B cell (primary cell): ENCODE results near the gene ASMT. TPM values are rescaled to one million over a fixed set of nuclear protein-coding genes. Genes with fewer than 3 reads are reported as not detected.
"Not testable (repeated sequence)": the region's sequence is repeated elsewhere in the genome, so short reads cannot be mapped to it uniquely, and the experiment has no call there.

Source experiments
- ATAC-seq: fragments of 200-7000 bp; cut with Tn5 transposase; one replicate; pipeline ENCODE4 v1.10.0; 2021; ENCODE audit warnings: low read depth, mild to moderate bottlenecking, moderate number of reproducible peaks, moderate library complexity
- CTCF ChIA-PET: fragments of 350-600 bp; sonication (Branson Sonifier 250); formaldehyde crosslinking; loops from one replicate; lab custom pipeline; 2021; ENCODE audit warnings: antibody characterized with exemption, inconsistent platforms; lab: Charles Lee
- POLR2A ChIA-PET: fragments of 350-600 bp; sonication (Branson Sonifier 250); formaldehyde crosslinking; loops from one replicate; lab custom pipeline; 2021; ENCODE audit warnings: antibody characterized with exemption; lab: Charles Lee
- DNase-seq: peaks from one replicate; pipeline ENCODE4 v3.0.0; 2013
- H2AFZ ChIP-seq: 2 replicates; pipeline ENCODE4 v1.6.1; 2012; ENCODE audit warnings: mild to moderate bottlenecking, low read depth, low read length; ENCODE audit not compliant: insufficient read depth, poor library complexity, severe bottlenecking
- H3K27ac ChIP-seq, 2 donors: 1 replicate in 1 of 2; 2 replicates in 1 of 2; pipeline ENCODE4 v1.5.1; 2012 to 2013; ENCODE audit warnings: low read length in 2 of 2, mild to moderate bottlenecking in 2 of 2, moderate library complexity in 1 of 2
- H3K27me3 ChIP-seq, 4 experiments: fragments of 200-600 bp in 1 of 4; sonication (generic) in 1 of 4; replicated peaks in 1 of 4; 1 replicate in 2 of 4; 2 replicates in 2 of 4; pipeline versions ENCODE4 v1.6.1 to v1.7.0; 2013 to 2016; ENCODE audit warnings: low read length in 3 of 4, mild to moderate bottlenecking in 2 of 4, mixed read lengths in 1 of 4, moderate library complexity in 1 of 4; ENCODE audit not compliant: insufficient read depth in 4 of 4, control insufficient read depth in 3 of 4; ENCODE audit errors: control extremely low read depth in 1 of 4
- H3K36me3 ChIP-seq, 2 experiments: replicated peaks in 1 of 2; 1 replicate in 1 of 2; 2 replicates in 1 of 2; pipeline versions ENCODE4 v1.6.1 to v1.7.1; 2013; ENCODE audit warnings: low read length in 1 of 2; ENCODE audit not compliant: insufficient read depth in 2 of 2, control insufficient read depth in 1 of 2; ENCODE audit errors: control extremely low read depth in 1 of 2, extremely low read depth in 1 of 2
- H3K4me1 ChIP-seq, 2 donors: fragments of 200-600 bp in 1 of 2; sonication (generic) in 1 of 2; 1 replicate in 1 of 2; 2 replicates in 1 of 2; pipeline versions ENCODE4 v1.5.1 to v1.6.1; 2013 to 2017; ENCODE audit warnings: low read length in 2 of 2; ENCODE audit not compliant: control insufficient read depth in 2 of 2, insufficient read depth in 2 of 2
- H3K4me2 ChIP-seq: replicated peaks from 2 replicates; pipeline ENCODE3; 2012; ENCODE audit warnings: mild to moderate bottlenecking, low read depth, low read length; ENCODE audit not compliant: poor library complexity, severe bottlenecking
- H3K4me3 ChIP-seq, 5 experiments: fragments of 200-600 bp in 1 of 5; sonication (generic) in 1 of 5; 1 replicate in 3 of 5; 2 replicates in 2 of 5; pipeline versions ENCODE4 v1.5.1 to v1.7.0; 2011 to 2016; ENCODE audit warnings: low read length in 4 of 5, mild to moderate bottlenecking in 4 of 5, low read depth in 2 of 5, control low read depth in 1 of 5, moderate library complexity in 1 of 5; ENCODE audit not compliant: insufficient read depth in 1 of 5; ENCODE audit errors: control extremely low read depth in 1 of 5, extremely low read depth in 1 of 5
- H3K79me2 ChIP-seq: fragments of 200-600 bp; sonication (generic); one replicate; pipeline ENCODE4 v1.6.0; 2016; ENCODE audit warnings: low read length; ENCODE audit not compliant: control insufficient read depth, insufficient read depth
- H3K9ac ChIP-seq: fragments of 200-600 bp; sonication (generic); 2 replicates; pipeline ENCODE4 v1.6.1; 2017; ENCODE audit warnings: mild to moderate bottlenecking, low read length, moderate library complexity
- H3K9me3 ChIP-seq, 3 donors: one replicate each; pipeline versions ENCODE4 v1.6.1 to v1.7.1; 2013; ENCODE audit warnings: low read length in 2 of 3; ENCODE audit not compliant: control insufficient read depth in 2 of 3, insufficient read depth in 1 of 3; ENCODE audit errors: control extremely low read depth in 1 of 3
- H4K20me1 ChIP-seq: 2 replicates; pipeline ENCODE4 v1.6.0; 2012; ENCODE audit warnings: mild to moderate bottlenecking, low read length; ENCODE audit not compliant: insufficient read depth, control insufficient read depth, poor library complexity, severe bottlenecking
- H3K27ac Mint-ChIP-seq: one replicate; pipeline ENCODE4 v1.8.0; 2021; ENCODE audit warnings: mixed read lengths
- H3K27me3 Mint-ChIP-seq: one replicate; pipeline ENCODE4 v1.8.0; 2021; ENCODE audit warnings: mixed read lengths
- H3K4me1 Mint-ChIP-seq: one replicate; pipeline ENCODE4 v1.8.0; 2021; ENCODE audit warnings: mixed read lengths
- H3K4me3 Mint-ChIP-seq: one replicate; pipeline ENCODE4 v1.8.0; 2021; ENCODE audit warnings: mixed read lengths
- H3K9me3 Mint-ChIP-seq: one replicate; pipeline ENCODE4 v1.8.0; 2022; ENCODE audit warnings: mixed read lengths; ENCODE audit not compliant: insufficient read depth
- EZH2 ChIP-seq: IDR thresholded peaks from 2 replicates; pipeline ENCODE4 v1.6.1; 2012; ENCODE audit warnings: borderline replicate concordance, low read depth, mild to moderate bottlenecking, moderate library complexity, low read length; ENCODE audit not compliant: insufficient read depth, poor library complexity, severe bottlenecking
- WGBS: methylation state at CpG from one replicate; pipeline ENCODE4 v1.1.5; 2013; ENCODE audit warnings: missing lambda C conversion rate; ENCODE audit not compliant: insufficient coverage; 5-methylcytosine and 5-hydroxymethylcytosine counted together
- intact Hi-C: fragments of 100-400 bp; cut with micrococcal nuclease; formaldehyde crosslinking; loops from one replicate; pipeline ENCODE4 v1.10.0; 2022
- polyA plus RNA-seq: library from polyadenylated mRNA; depleted of rRNA; stranded (reverse); fragments of >200 nt; gene quantifications from 2 replicates; pipeline ENCODE4 v1.2.3, GENCODE V29; 2012
- total RNA-seq, 2 donors: library from RNA; stranded (reverse); fragments of 120-200 nt in 1 of 2; gene quantifications; 1 replicate in 1 of 2; 2 replicates in 1 of 2; pipeline versions ENCODE4 v1.2.3 to v1.2.4, GENCODE V29; 2013 to 2022
- TF ChIP-seq, protein P1 (sequence below): fragments of 200-600 bp; IDR thresholded peaks from one replicate; pipeline ENCODE4 v1.8.0; 2022; ENCODE audit warnings: antibody characterized with exemption, mild to moderate bottlenecking

ASMT gene
- total and polyA plus RNA-seq, 2 donors (not counting 1 experiment from before 2014, with no cell fraction given), result 0.63 TPM; not detected in 1

DNA sequence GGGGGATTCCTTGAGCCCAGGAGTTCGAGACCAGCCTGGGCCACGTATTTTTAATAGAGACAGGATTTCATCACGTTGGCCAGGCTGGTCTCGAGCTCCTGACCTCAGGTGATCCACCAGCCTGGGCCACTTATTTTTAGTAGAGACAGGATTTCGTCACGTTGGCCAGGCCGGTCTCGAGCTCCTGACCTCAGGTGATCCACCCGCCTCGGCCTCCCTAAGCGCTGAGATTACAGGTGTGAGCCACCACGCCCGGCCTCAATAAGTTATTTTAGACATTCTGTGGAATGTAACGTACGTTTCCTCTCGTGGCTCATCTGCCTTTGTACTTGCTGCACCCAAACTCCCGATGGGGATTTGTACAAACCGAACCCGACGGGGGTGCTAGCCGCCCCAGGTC lies 8.8 kb downstream of the ASMT start:
- H3K27me3 Mint-ChIP-seq, result peaks cover 6% of the 10 kb centered on the region
- no peak for DNase-seq
- peaks cover 0 to 18% (median 0%) of the 10 kb centered on the region in 3 donors for H3K9me3 ChIP-seq
- H3K4me1 Mint-ChIP-seq, result peaks cover 18% of the 10 kb centered on the region
- ChIA-PET CTCF (no interaction called here), POLR2A (no interaction called here)
- peak overlapping the region; percentile 61 for H3K4me3 Mint-ChIP-seq
- H3K27me3 ChIP-seq, result peaks cover 0 to 10% (median 1%) of the 10 kb centered on the region in 4 experiments
- no peaks in the 10 kb centered on the region for H4K20me1 ChIP-seq
- H3K27ac Mint-ChIP-seq, result peak overlapping the region; percentile 66
- no peaks in the 10 kb centered on the region for H3K9me3 Mint-ChIP-seq
- intact Hi-C loops, result no loop called here
- ATAC-seq, result no peak
- no peak overlapping the region for H3K4me3 ChIP-seq
- no peaks in the 10 kb centered on the region for H3K79me2 ChIP-seq
- WGBS, result 26% methylated on average over 17 of the region's 21 CpGs
- peaks cover 6 to 22% of the 10 kb centered on the region in 2 donors for H3K4me1 ChIP-seq
- no peak overlapping the region for H2AFZ ChIP-seq
- TF ChIP-seq, protein P1, sequence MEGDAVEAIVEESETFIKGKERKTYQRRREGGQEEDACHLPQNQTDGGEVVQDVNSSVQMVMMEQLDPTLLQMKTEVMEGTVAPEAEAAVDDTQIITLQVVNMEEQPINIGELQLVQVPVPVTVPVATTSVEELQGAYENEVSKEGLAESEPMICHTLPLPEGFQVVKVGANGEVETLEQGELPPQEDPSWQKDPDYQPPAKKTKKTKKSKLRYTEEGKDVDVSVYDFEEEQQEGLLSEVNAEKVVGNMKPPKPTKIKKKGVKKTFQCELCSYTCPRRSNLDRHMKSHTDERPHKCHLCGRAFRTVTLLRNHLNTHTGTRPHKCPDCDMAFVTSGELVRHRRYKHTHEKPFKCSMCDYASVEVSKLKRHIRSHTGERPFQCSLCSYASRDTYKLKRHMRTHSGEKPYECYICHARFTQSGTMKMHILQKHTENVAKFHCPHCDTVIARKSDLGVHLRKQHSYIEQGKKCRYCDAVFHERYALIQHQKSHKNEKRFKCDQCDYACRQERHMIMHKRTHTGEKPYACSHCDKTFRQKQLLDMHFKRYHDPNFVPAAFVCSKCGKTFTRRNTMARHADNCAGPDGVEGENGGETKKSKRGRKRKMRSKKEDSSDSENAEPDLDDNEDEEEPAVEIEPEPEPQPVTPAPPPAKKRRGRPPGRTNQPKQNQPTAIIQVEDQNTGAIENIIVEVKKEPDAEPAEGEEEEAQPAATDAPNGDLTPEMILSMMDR, result no peak
- TF ChIP-seq EZH2, result no peak
- H3K27ac ChIP-seq, result no peak overlapping the region
- H3K9ac ChIP-seq, result no peak overlapping the region
- no peak overlapping the region for H3K4me2 ChIP-seq
- H3K36me3 ChIP-seq, result no peaks in the 10 kb centered on the region

DNA sequence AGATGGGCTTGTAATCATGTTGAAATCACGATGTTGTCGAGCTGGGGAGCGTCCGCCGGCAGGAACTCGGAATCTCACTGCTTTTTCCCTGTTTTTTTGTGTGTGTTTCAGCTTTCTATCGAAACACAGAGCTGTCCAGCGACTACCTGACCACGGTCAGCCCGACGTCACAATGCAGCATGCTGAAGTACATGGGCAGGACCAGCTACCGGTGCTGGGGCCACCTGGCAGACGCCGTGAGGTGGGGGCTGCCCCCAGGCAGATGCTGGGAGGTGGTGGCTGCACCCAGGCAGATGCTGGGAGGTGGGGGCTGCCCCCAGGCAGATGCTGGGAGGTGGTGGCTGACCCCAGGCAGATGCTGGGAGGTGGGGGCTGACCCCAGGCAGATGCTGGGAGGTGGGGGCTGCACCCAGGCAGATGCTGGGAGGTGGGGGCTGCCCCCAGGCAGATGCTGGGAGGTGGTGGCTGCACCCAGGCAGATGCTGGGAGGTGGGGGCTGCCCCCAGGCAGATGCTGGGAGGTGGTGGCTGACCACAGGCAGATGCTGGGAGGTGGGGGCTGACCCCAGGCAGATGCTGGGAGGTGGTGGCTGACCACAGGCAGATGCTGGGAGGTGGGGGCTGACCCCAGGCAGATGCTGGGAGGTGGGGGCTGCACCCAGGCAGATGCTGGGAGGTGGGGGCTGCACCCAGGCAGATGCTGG lies 9.4 kb downstream of the ASMT start:
- H3K79me2 ChIP-seq, H2AFZ ChIP-seq, H3K27me3 Mint-ChIP-seq, H3K9ac ChIP-seq, ATAC-seq, intact Hi-C loops, CTCF ChIA-PET, DNase-seq, H3K9me3 Mint-ChIP-seq, H3K4me3 Mint-ChIP-seq, H4K20me1 ChIP-seq, POLR2A ChIA-PET, H3K36me3 ChIP-seq, H3K4me2 ChIP-seq, H3K27ac ChIP-seq, H3K4me3 ChIP-seq: not testable (repeated sequence)
- H3K27ac Mint-ChIP-seq, result peak overlapping the region; percentile 66
- Histone ChIP-seq H3K9me3 (peaks cover 0 to 18% (median 0%) of the 10 kb centered on the region in 3 donors), H3K4me1 (peaks cover 6 to 22% of the 10 kb centered on the region in 2 donors), H3K27me3 (peaks cover 0 to 10% (median 1%) of the 10 kb centered on the region in 4 experiments)
- peaks cover 18% of the 10 kb centered on the region for H3K4me1 Mint-ChIP-seq
- 76% methylated on average over 12 of the region's 14 CpGs for WGBS

DNA sequence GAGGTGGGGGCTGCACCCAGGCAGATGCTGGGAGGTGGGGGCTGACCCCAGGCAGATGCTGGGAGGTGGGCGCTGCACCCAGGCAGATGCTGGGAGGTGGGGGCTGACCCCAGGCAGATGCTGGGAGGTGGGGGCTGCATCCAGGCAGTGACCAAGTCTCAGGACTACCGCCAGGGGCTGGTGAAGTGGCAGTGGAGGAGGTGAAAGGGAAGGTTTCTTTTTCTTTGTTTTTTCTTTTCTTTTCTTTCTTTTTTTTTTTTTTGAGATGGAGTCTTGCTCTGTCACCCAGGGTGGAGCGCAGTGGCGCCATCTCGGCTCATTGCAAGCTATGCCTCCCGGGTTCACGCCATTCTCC lies 10.0 kb downstream of the ASMT start:
- POLR2A ChIA-PET, H3K27me3 Mint-ChIP-seq, H3K4me3 Mint-ChIP-seq, DNase-seq, ATAC-seq, CTCF ChIA-PET, H3K4me2 ChIP-seq, intact Hi-C loops, H2AFZ ChIP-seq, H3K79me2 ChIP-seq, H4K20me1 ChIP-seq, H3K27ac Mint-ChIP-seq, H3K4me3 ChIP-seq, H3K9ac ChIP-seq, H3K27ac ChIP-seq, H3K36me3 ChIP-seq, H3K9me3 Mint-ChIP-seq: not testable (repeated sequence)
- H3K9me3 ChIP-seq, result peaks cover 0 to 18% (median 0%) of the 10 kb centered on the region in 3 donors
- peaks cover 6 to 22% of the 10 kb centered on the region in 2 donors for H3K4me1 ChIP-seq
- peaks cover 18% of the 10 kb centered on the region for H3K4me1 Mint-ChIP-seq
- WGBS, result 100% methylated on average over 5 of the region's 7 CpGs
- H3K27me3 ChIP-seq, result peaks cover 0 to 10% (median 1%) of the 10 kb centered on the region in 4 experiments
